ENCODE results near the gene DDX24. TPM values are rescaled to one million over a fixed set of nuclear protein-coding genes. Genes with fewer than 3 reads are reported as not detected.

DDX24 gene
- total and polyA plus RNA-seq, 12 donors: 221 to 616 (median 337) TPM

GRCh38 chr14:93999573-93999972 is 81.4 kb downstream of the DDX24 start:
- no peak overlapping the region for H3K4me3 ChIP-seq
- TF ChIP-seq POLR2A (IDR thresholded peaks at IDR 0.05): no peak
- TF ChIP-seq CTCF (IDR thresholded peaks at IDR 0.05): no peak
- no peak for DNase-seq
- no peaks in the 10 kb centered on the region for H3K9me3 ChIP-seq (replicated peaks in 1 of 3)
- 60 to 78% (median 68%) methylated on average over 5 to 8 of the region's 8 CpGs for WGBS, 4 donors
- H3K4me1 ChIP-seq (replicated peaks in 1 of 2): peaks cover 0 to 12% of the 10 kb centered on the region in 2 donors
- H3K36me3 ChIP-seq (replicated peaks in 1 of 2): no peaks in the 10 kb centered on the region
- H3K27ac ChIP-seq: no peak overlapping the region
- intact Hi-C loops (cut with DNase I): loop anchor here in 1 of 2 donors (2.0 kb wide), 1 partner anchor 57 kb away; no protein-coding TSS in a partner anchor
- H3K27me3 ChIP-seq: peaks cover 7% of the 10 kb centered on the region

DNA sequence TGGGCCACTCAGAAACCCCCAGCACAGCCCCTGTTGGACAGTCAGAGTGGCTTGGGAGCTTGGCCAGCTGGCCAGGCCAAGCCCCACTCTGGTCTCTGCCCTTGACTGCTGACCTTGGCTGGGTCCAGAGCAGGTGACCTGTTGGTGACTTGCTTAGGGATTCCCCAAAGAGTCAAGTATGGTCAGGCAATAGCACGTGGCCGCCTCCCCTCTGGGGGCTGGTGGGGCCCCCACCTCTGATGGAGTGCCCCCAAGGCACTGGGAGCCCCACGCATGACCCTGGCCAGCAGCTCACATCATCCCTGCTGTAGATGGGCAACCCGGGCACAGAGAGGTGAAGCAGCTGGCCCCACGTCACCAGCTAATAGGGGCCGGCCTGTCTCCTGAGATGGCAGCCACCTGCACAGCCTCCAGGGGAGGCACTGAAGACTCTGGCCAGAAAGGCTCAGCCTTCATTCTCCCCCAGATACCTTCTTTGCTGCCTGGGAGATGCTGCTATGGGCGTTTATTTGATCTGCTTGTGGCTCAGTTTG is 82.1 kb downstream of the DDX24 start:
- no peak for DNase-seq
- Histone ChIP-seq H3K36me3 (replicated peaks in 1 of 2) (no peaks in the 10 kb centered on the region), H3K27ac (no peak overlapping the region), H3K4me3 (no peak overlapping the region), H3K9me3 (replicated peaks in 1 of 3) (no peaks in the 10 kb centered on the region), H3K4me1 (replicated peaks in 1 of 2) (peaks cover 0 to 14% of the 10 kb centered on the region in 2 donors), H3K27me3 (peaks cover 7% of the 10 kb centered on the region)
- TF ChIP-seq CTCF (IDR thresholded peaks at IDR 0.05) (no peak), POLR2A (IDR thresholded peaks at IDR 0.05) (no peak)
- 77 to 95% (median 89%) methylated on average over 5 to 7 of the region's 7 CpGs for WGBS, 4 donors
- intact Hi-C loops (cut with DNase I): loop anchor here in 1 of 2 donors (2.0 kb wide), 1 partner anchor 56 kb away; no protein-coding TSS in a partner anchor

Other genes starting within 250 kb of the DDX24 start
- not detected for gene FAM181A, start 153.9 kb downstream of the DDX24 start, total RNA-seq
- not detected for gene FAM181A, start 153.9 kb downstream of the DDX24 start, polyA plus RNA-seq
- gene ASB2, start 104.6 kb downstream of the DDX24 start, total RNA-seq: 1 to 10 TPM in 2 of 9 donors, under 1 TPM in 6, not detected in 1; 0.19 to 5.9 (median 0.57) TPM
- 1 to 10 TPM in 2 of 3 donors, under 1 TPM in 1; 0.44 to 3.5 (median 2.2) TPM for gene ASB2, start 104.6 kb downstream of the DDX24 start, polyA plus RNA-seq
- not detected for gene CCDC197, start 83.9 kb downstream of the DDX24 start, total RNA-seq
- gene CCDC197, start 83.9 kb downstream of the DDX24 start, polyA plus RNA-seq: not detected
- 10 to 100 TPM in 1 of 9 donors, 1 to 10 TPM in 6, under 1 TPM in 2; 0.17 to 10.7 (median 1.6) TPM for gene OTUB2, start 54.9 kb downstream of the DDX24 start, total RNA-seq
- gene OTUB2, start 54.9 kb downstream of the DDX24 start, polyA plus RNA-seq: 1 to 10 TPM in 1 of 3 donors, under 1 TPM in 2; 0.47 to 2.0 (median 0.48) TPM
- 100 to 1,000 TPM in 2 of 9 donors, 10 to 100 TPM in 7; 54.3 to 233 (median 67.6) TPM for gene IFI27L1, start 108 bp upstream of the DDX24 start, total RNA-seq
- 100 to 1,000 TPM in 2 of 3 donors, 10 to 100 TPM in 1; 39.7 to 177 (median 101) TPM for gene IFI27L1, start 108 bp upstream of the DDX24 start, polyA plus RNA-seq
- 100 to 1,000 TPM in 8 of 9 donors, 10 to 100 TPM in 1; 15.9 to 685 (median 385) TPM for gene IFI27, start 29.5 kb upstream of the DDX24 start, total RNA-seq
- 1,000 to 10,000 TPM in 1 of 3 donors, 100 to 1,000 TPM in 2; 177 to 1,446 (median 256) TPM for gene IFI27, start 29.5 kb upstream of the DDX24 start, polyA plus RNA-seq
- 100 to 1,000 TPM in 5 of 9 donors, 10 to 100 TPM in 4; 85.9 to 312 (median 109) TPM for gene IFI27L2, start 48.4 kb upstream of the DDX24 start, total RNA-seq
- gene IFI27L2, start 48.4 kb upstream of the DDX24 start, polyA plus RNA-seq: 100 to 1,000 TPM in 2 of 3 donors, 10 to 100 TPM in 1; 51.3 to 499 (median 291) TPM
- gene PPP4R4, start 93.1 kb upstream of the DDX24 start, total RNA-seq: 1 to 10 TPM in 3 of 9 donors, under 1 TPM in 6; 0.24 to 6.2 (median 0.57) TPM
- gene PPP4R4, start 93.1 kb upstream of the DDX24 start, polyA plus RNA-seq: under 1 TPM; 0.08 to 0.55 (median 0.30) TPM
- not detected for gene SERPINA10, start 212.1 kb upstream of the DDX24 start, total RNA-seq
- under 1 TPM in 1 of 3 donors, not detected in 2; 0.13 TPM for gene SERPINA10, start 212.1 kb upstream of the DDX24 start, polyA plus RNA-seq
- not detected for gene SERPINA6, start 242.1 kb upstream of the DDX24 start, total RNA-seq
- gene SERPINA6, start 242.1 kb upstream of the DDX24 start, polyA plus RNA-seq: under 1 TPM in 1 of 3 donors, not detected in 2; 0.09 TPM

Measured in adrenal gland (tissue), 12 donors.